ENCODE results near the gene LCA5L. TPM values are rescaled to one million over a fixed set of nuclear protein-coding genes. Genes with fewer than 3 reads are reported as not detected.

Gene LCA5L
- polyA plus RNA-seq, 3 donors: 3.5 to 9.6 (median 5.0) TPM

GRCh38 chr21:39359382-39359781 lies 86.2 kb downstream of the LCA5L start:
- DNase-seq: no peak

Other genes with a start within 250 kb of the LCA5L start
- 10 to 100 TPM; 43.0 to 49.0 (median 46.1) TPM for gene BRWD1, start 132.1 kb downstream of the LCA5L start, polyA plus RNA-seq (ENCODE audit: insufficient read length in 3 of 3)
- gene HMGN1, start 96.7 kb downstream of the LCA5L start, polyA plus RNA-seq (ENCODE audit: insufficient read length in 3 of 3): 100 to 1,000 TPM; 665 to 708 (median 701) TPM
- gene SH3BGR, start 6.2 kb upstream of the LCA5L start, polyA plus RNA-seq (ENCODE audit: insufficient read length in 3 of 3): 1 to 10 TPM; 3.5 to 7.5 (median 4.7) TPM
- gene B3GALT5, start 167.2 kb upstream of the LCA5L start, polyA plus RNA-seq (ENCODE audit: insufficient read length in 3 of 3): 1 to 10 TPM; 1.5 to 1.7 (median 1.6) TPM

Measured in renal pelvis (tissue), 4 donors.